Measurements from ENCODE around the gene APOA4.

GRCh38 chr11:116814502-116814901 is 8.6 kb downstream of the APOA4 start:
- no peak for TF ChIP-seq CTCF (IDR thresholded peaks at IDR 0.05 in 4 of 5, conservative IDR thresholded peaks at IDR 0.05 in 1 of 5)
- no peak for TF ChIP-seq POLR2A (IDR thresholded peaks at IDR 0.05)
